ES-I3 (cell line): ENCODE measurements around the gene FLYWCH2.

Experiments
- H3K36me3 ChIP-seq: 2 replicates; pipeline ENCODE4 v1.6.1; 2013; ENCODE audit warnings: mild to moderate bottlenecking, low read length, control low read depth, moderate library complexity; ENCODE audit not compliant: insufficient read depth
- H3K4me1 ChIP-seq: 2 replicates; pipeline ENCODE4 v1.6.1; 2013; ENCODE audit warnings: mild to moderate bottlenecking, control low read depth, low read length; ENCODE audit not compliant: insufficient read depth
- H3K9ac ChIP-seq: 2 replicates; pipeline ENCODE4 v1.6.1; 2013; ENCODE audit warnings: low read depth, mild to moderate bottlenecking, low read length, moderate library complexity
- H3K9me3 ChIP-seq: 2 replicates; pipeline ENCODE4 v1.6.1; 2013; ENCODE audit warnings: mild to moderate bottlenecking, low read length, moderate library complexity; ENCODE audit not compliant: control insufficient read depth, insufficient read depth

Gene FLYWCH2

GRCh38 chr16:2846511-2847310 is 36.3 kb upstream of the FLYWCH2 start:
- H3K4me1 ChIP-seq, result peaks cover 7% of the 10 kb centered on the region; the same call in 1 of the 2 replicates
- no peaks in the 10 kb centered on the region for H3K36me3 ChIP-seq
- H3K9ac ChIP-seq, result no peak overlapping the region
- H3K9me3 ChIP-seq, result no peaks in the 10 kb centered on the region

GRCh38 chr16:2848933-2849725 is 33.9 kb upstream of the FLYWCH2 start:
- 0 out of 2 replicates have a peak, but pooled peaks cover 2% of the 10 kb centered on the region for H3K9me3 ChIP-seq
- peaks cover 7% of the 10 kb centered on the region; the same call in 1 of the 2 replicates for H3K4me1 ChIP-seq
- no peaks in the 10 kb centered on the region for H3K36me3 ChIP-seq
- no peak overlapping the region for H3K9ac ChIP-seq

- Histone ChIP-seq H3K36me3 (no peaks in the 10 kb centered on the region), H3K9ac (no peak overlapping the region), H3K4me1 (no peaks in the 10 kb centered on the region), H3K9me3 (peaks cover 6% of the 10 kb centered on the region; the same call in 1 of the 2 replicates)
Measured at GRCh38 chr16:2852003-2852730, 30.8 kb upstream of the FLYWCH2 start.

- H3K4me1 ChIP-seq, result no peaks in the 10 kb centered on the region
- H3K9ac ChIP-seq, result no peak overlapping the region
Measured at GRCh38 chr16:2852731-2853507, 30.1 kb upstream of the FLYWCH2 start.

GRCh38 chr16:2853531-2854073 is 29.4 kb upstream of the FLYWCH2 start:
- Histone ChIP-seq H3K4me1 (no peaks in the 10 kb centered on the region), H3K9ac (no peak overlapping the region), H3K9me3 (peaks cover 6% of the 10 kb centered on the region; the same call in 1 of the 2 replicates), H3K36me3 (no peaks in the 10 kb centered on the region)

More at GRCh38 chr16:2852731-2853507, 30.1 kb upstream of the FLYWCH2 start:
- H3K36me3 ChIP-seq, result no peaks in the 10 kb centered on the region
- H3K9me3 ChIP-seq, result peaks cover 6% of the 10 kb centered on the region; the same call in 1 of the 2 replicates

- Histone ChIP-seq H3K9ac (no peak overlapping the region), H3K9me3 (peaks cover 6% of the 10 kb centered on the region; the same call in 1 of the 2 replicates), H3K36me3 (no peaks in the 10 kb centered on the region), H3K4me1 (no peaks in the 10 kb centered on the region)
Measured at GRCh38 chr16:2854700-2855309, 28.2 kb upstream of the FLYWCH2 start.

GRCh38 chr16:2855536-2855935 is 27.5 kb upstream of the FLYWCH2 start:
- H3K4me1 ChIP-seq, result no peaks in the 10 kb centered on the region
- H3K9ac ChIP-seq, result no peak overlapping the region
- H3K36me3 ChIP-seq, result no peaks in the 10 kb centered on the region
- peaks cover 6% of the 10 kb centered on the region; the same call in 1 of the 2 replicates for H3K9me3 ChIP-seq

- no peaks in the 10 kb centered on the region for H3K36me3 ChIP-seq
- H3K9ac ChIP-seq, result no peak overlapping the region
Measured at GRCh38 chr16:2856061-2856670, 26.8 kb upstream of the FLYWCH2 start.

GRCh38 chr16:2856686-2857450 is 26.1 kb upstream of the FLYWCH2 start:
- no peaks in the 10 kb centered on the region for H3K36me3 ChIP-seq
- H3K4me1 ChIP-seq, result no peaks in the 10 kb centered on the region
- H3K9me3 ChIP-seq, result peaks cover 9% of the 10 kb centered on the region
- H3K9ac ChIP-seq, result peak overlapping the region; percentile 38; the same call in 1 of the 2 replicates

More at GRCh38 chr16:2856061-2856670, 26.8 kb upstream of the FLYWCH2 start:
- Histone ChIP-seq H3K4me1 (no peaks in the 10 kb centered on the region), H3K9me3 (peaks cover 9% of the 10 kb centered on the region)

GRCh38 chr16:2857451-2858244 is 25.4 kb upstream of the FLYWCH2 start, which contains the start of gene PRSS22:
PRSS22 (minus strand) TSS chr16:2858170; CDS start chr16:2858104, 66 bp downstream.
- no peaks in the 10 kb centered on the region for H3K36me3 ChIP-seq
- H3K4me1 ChIP-seq, result no peaks in the 10 kb centered on the region
- H3K9me3 ChIP-seq, result peaks cover 9% of the 10 kb centered on the region
- peak within 1 kb of the TSS; percentile 38 for H3K9ac ChIP-seq

- Histone ChIP-seq H3K36me3 (no peaks in the 10 kb centered on the region), H3K9me3 (peaks cover 9% of the 10 kb centered on the region), H3K4me1 (no peaks in the 10 kb centered on the region), H3K9ac (peak overlapping the region; percentile 38)
Measured at GRCh38 chr16:2858245-2859025, 24.6 kb upstream of the FLYWCH2 start.
